ENCODE results near the gene SLC28A1.

Gene SLC28A1

GRCh38 chr15:84883916-84884781, at the start of gene SLC28A1:
Gene SLC28A1 (plus strand): TSS chr15:84884662. CDS start chr15:84887761, 3,099 bp downstream.
- no peak for DNase-seq (ENCODE audit: low read depth)

- no peak for DNase-seq (ENCODE audit: low read depth)
Observed at GRCh38 chr15:84834969-84835368, 49.5 kb upstream of the SLC28A1 start.

GRCh38 chr15:84835661-84836337, 48.7 kb upstream of the SLC28A1 start:
- no peak for DNase-seq (ENCODE audit: low read depth)

GRCh38 chr15:84836844-84837243, 47.6 kb upstream of the SLC28A1 start:
- DNase-seq (ENCODE audit: low read depth): no peak

GRCh38 chr15:84839714-84840113, 44.7 kb upstream of the SLC28A1 start:
- DNase-seq (ENCODE audit: low read depth): no peak

GRCh38 chr15:84840255-84840654, 44.2 kb upstream of the SLC28A1 start:
- no peak for DNase-seq (ENCODE audit: low read depth)

- DNase-seq (ENCODE audit: low read depth): peak; percentile 68
Observed at GRCh38 chr15:84840741-84841429, 43.6 kb upstream of the SLC28A1 start.

GRCh38 chr15:84842781-84843180, 41.7 kb upstream of the SLC28A1 start:
- no peak for DNase-seq (ENCODE audit: low read depth)

- no peak for DNase-seq (ENCODE audit: low read depth)
Observed at GRCh38 chr15:84844964-84845363, 39.5 kb upstream of the SLC28A1 start.

- peak; percentile 71 for DNase-seq (ENCODE audit: low read depth)
Observed at GRCh38 chr15:84845631-84846030, 38.8 kb upstream of the SLC28A1 start.

GRCh38 chr15:84846269-84846668, 38.2 kb upstream of the SLC28A1 start:
- DNase-seq (ENCODE audit: low read depth): no peak

- no peak for DNase-seq (ENCODE audit: low read depth)
Observed at GRCh38 chr15:84847382-84847781, 37.1 kb upstream of the SLC28A1 start.

- no peak for DNase-seq (ENCODE audit: low read depth)
Observed at GRCh38 chr15:84852212-84852611, 32.2 kb upstream of the SLC28A1 start.

GRCh38 chr15:84855136-84855535, 29.3 kb upstream of the SLC28A1 start:
- no peak for DNase-seq (ENCODE audit: low read depth)

- DNase-seq (ENCODE audit: low read depth): no peak
Observed at GRCh38 chr15:84855765-84856164, 28.7 kb upstream of the SLC28A1 start.

GRCh38 chr15:84856731-84857417, 27.6 kb upstream of the SLC28A1 start:
- DNase-seq (ENCODE audit: low read depth): no peak

GRCh38 chr15:84857418-84858004, 27.0 kb upstream of the SLC28A1 start:
- no peak for DNase-seq (ENCODE audit: low read depth)

- no peak for DNase-seq (ENCODE audit: low read depth)
Observed at GRCh38 chr15:84858231-84858630, 26.2 kb upstream of the SLC28A1 start.

- DNase-seq (ENCODE audit: low read depth): no peak
Observed at GRCh38 chr15:84859144-84859543, 25.3 kb upstream of the SLC28A1 start.

GRCh38 chr15:84859651-84860050, 24.8 kb upstream of the SLC28A1 start:
- no peak for DNase-seq (ENCODE audit: low read depth)

GRCh38 chr15:84861781-84862180, 22.7 kb upstream of the SLC28A1 start:
- DNase-seq (ENCODE audit: low read depth): no peak
